Renal cortical epithelial cell (primary cell): ENCODE results near the gene EPHA6. TPM values are rescaled to one million over a fixed set of nuclear protein-coding genes. Genes with fewer than 3 reads are reported as not detected.

Experiments
- DNase-seq: peaks from one replicate; pipeline ENCODE4 v3.0.0-alpha.2; 2011; ENCODE audit warnings: low read depth
- total RNA-seq: library from RNA; depleted of rRNA; stranded (reverse); fragments of >200 nt; gene quantifications from 2 replicates; pipeline ENCODE4 v1.2.3, GENCODE V29; 2014

EPHA6 gene
- total RNA-seq, 1 donor from 2014 or later = 0.30 TPM

DNA sequence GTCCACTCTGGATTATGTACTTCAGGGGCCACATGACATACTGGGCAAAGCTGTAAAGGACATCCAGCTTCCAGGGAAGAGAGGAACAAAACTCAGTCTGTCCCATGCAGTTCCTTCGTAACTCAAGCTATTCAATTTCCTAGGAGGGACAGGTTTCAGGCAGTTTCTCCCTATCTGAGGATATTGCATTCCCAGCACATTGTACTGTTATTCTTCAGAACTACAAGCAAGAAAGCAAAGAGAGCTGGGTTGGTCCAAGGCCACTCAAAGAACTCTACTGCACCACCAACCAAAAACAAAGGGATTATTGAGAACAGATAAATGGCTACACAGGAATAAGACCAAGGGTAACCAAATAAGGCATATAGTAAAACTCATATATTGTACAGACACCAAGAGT lies 832.5 kb downstream of the EPHA6 start:
- no peak for DNase-seq

GRCh38 chr3:97647441-97647982 lies 833.1 kb downstream of the EPHA6 start:
- DNase-seq = no peak

DNA sequence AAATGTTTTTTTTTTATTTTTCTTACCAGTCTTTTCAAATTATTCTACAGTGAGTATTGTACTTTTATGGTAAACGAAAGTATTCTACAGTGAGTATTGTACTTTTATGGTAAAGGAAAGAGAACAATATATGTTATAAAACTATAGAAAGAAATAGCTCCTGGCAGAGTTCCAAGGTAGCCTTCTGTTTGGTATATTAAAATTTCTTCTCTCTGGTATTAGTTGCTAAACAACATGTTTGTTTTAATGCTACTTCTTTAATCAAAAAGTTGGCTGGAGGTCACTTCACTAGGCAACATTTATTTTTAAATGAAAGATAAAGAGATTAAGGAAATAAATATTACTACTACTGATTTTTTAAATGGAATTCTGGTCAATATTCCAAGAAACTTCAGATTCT lies 841.6 kb downstream of the EPHA6 start:
- no peak for DNase-seq

- DNase-seq = no peak
These were observed 842.2 kb downstream of the EPHA6 start for GRCh38 chr3:97656638-97657037.

DNA sequence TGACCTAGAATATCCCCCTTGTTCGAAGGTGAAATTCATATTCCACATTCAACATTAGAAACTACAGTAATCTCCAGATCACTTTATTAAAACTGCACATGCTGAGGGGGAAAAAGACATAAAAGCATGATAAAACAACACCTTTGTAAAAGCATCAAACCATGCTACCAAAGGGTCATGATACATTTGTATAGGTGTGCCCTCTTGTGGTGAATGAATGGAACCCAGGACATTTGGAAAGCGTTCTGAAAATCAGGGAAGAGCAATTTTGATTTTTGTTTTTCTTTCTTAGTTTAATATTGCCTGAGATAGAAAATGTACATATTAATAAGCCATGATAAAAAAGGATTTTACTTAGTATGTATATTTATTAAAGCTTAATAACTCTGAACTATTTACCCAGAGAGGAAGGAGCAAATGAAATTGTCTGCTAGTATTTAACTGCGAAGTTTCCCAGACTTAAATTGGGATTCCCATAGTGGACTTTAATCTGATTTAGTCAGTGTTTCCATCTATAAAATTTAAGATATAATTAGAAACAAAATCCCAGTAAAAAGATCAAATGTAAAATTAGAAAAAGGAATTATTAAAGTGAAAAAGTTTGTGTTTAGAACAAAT lies 844.4 kb downstream of the EPHA6 start:
- DNase-seq = peak; percentile 52

DNA sequence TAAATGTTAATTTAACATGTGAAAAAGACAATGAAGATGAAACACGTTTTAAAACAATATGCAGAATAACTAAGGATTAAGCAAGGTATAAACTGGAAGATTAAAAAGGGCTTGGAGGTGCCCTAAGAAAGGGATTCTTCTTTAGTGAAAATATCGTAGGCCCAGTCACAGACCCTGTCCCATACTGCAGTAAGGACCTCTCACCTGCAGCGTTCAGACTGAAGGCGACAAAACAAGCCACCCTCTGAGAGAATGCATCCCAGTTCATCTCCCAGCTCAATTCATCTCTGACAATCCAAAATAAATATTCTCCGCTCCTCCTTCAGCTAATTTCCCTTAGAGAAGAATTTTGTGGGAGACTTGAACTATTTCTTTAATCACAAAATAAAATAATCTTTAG lies 847.9 kb downstream of the EPHA6 start:
- DNase-seq = no peak

DNA sequence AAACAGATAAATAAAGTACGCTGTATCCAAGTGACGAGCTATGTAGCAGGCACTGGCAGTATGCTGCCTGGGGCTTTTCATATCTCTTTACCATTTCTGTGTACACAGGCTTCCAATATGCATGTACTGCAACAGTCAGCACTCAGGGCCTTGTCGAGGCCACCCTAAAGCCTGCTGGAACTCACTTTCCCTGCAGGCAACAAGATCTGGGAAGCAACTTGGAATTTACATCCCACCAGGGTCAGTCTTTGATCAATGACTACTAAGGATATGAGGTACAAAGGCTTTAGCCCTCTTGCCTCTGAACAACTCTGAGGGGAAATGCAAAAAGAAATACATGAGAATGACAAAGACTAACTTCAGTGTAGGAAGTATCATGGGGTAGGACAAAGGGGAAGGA lies 848.4 kb downstream of the EPHA6 start:
- DNase-seq = no peak

- DNase-seq = no peak
These were observed 851.5 kb downstream of the EPHA6 start for GRCh38 chr3:97665896-97666295.

GRCh38 chr3:97670952-97671351 lies 856.6 kb downstream of the EPHA6 start:
- no peak for DNase-seq

DNA sequence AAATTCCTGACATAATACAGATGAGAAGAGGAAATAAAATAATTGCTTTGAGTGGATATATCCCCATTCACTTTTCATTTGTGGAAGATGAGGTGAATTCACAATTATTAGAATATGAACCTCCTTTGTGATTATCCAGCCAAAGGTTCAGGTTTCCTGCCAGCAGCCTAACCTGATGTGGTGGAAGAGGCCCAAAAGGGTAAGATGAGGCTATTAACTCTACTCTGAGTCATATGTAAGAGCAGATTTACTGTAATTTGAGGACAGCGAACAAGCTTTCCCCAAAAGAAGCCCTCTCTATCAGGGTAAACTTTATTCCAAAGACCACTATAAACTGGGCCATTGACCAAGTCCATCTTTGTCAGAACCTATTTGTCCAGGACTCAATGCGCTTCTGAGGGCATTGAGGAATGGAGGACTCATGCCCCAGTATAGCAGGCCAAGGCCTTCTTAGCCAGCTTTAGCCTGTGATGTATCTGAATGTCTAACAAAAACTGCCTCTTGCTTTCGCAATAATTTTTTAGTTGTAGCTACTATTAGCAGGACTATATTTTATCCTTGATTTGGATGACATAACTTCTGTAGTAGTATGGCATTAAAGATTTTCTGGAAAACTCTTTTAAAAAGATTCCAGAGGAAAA lies 859.1 kb downstream of the EPHA6 start:
- DNase-seq = no peak

DNA sequence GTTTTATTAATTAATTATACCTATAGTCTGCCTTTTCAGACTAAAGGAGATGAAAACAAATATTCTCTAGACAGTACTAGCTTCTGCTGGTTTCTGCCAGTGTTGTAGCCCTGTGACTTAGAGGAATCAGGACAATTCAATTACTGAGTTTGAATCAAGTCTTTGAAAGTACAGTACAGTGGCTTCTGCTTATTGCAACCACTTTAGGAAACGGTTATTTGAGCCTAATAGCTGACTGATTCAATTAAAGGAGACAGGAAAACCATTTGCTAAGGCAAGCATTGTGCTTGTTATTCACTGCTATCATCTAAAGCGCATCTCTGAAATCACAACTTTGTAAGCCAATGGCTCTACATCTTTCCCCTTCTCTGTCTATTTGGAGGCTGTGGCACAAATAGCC lies 860.1 kb downstream of the EPHA6 start:
- no peak for DNase-seq

DNA sequence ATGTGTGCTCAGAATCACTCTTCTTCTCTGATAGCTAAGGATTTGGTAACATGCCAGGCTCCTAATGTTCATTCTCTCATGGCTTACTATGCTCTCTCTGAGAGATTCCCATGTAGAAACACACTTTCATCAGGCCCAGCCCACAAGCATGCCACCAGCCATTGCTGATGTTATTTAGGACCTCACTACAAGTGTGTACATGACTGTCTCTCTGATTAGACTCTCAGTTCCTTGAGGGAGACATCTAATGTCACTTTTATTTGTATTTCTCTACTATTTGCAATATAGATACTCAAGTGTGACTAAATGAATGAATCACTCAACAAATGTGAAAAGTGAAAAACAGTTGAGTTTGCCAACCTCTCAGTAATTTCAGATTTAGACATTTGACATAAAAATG lies 865.8 kb downstream of the EPHA6 start:
- DNase-seq = no peak

DNA sequence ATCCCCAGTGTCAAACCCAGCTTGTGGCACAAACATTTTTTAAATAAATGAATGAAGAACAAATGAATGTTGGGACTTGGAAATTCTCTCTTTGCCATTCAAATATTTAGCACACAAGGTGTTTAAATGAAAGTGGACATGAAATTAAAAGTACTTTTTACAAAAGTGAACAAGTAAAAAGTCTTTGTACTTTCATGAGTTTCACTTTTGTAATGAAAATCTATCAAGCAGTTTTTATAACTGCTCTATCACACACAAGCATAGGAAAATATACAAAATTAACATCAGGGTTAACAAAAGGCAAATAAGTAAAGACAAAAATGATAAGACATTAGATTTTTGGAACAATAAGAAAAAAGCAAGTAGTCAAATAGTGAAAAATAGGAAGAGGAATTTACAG lies 866.3 kb downstream of the EPHA6 start:
- no peak for DNase-seq

DNA sequence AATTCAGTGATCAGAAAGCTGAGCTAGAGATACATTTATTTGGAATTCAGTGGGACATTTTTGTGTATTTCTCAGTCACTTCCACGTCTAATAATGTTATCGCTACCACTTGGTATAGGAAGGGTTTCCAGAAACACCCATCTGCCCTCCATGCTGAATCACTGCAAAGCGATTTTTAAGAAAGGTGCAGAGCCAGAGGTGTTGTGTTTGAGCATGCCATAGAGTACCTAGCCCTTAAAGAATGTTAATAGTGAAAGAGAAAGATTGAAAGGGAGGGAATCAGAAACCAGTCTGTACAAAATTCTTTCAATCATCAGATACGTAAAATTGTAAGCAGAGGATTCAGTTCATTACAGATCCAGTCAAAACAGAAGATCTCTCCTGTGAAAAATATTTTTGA lies 870.1 kb downstream of the EPHA6 start:
- no peak for DNase-seq

- DNase-seq = no peak
These were observed 871.9 kb downstream of the EPHA6 start for GRCh38 chr3:97686258-97686657.

GRCh38 chr3:97687734-97688133 lies 873.3 kb downstream of the EPHA6 start:
- peak; percentile 75 for DNase-seq

- DNase-seq = no peak
These were observed 874.7 kb downstream of the EPHA6 start for GRCh38 chr3:97689111-97689510.

DNA sequence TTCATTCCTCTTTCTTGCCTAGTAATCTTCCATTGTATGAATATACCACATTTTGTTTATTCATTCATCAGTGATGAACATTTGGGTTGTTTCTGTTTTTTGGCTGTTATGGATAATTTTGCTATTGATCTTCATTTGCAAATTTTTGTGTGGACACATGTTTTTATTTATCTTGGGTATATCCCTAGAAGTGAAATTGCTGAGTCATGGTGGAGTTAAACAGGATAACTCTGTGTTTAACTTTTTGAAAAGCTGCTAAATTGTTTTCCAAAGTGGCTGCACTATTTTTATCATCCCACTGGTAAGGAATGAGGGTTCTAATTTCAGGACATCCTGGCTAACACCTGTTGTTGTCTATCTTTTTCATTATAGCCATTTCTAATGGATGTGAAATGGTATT lies 875.6 kb downstream of the EPHA6 start:
- DNase-seq = no peak

DNA sequence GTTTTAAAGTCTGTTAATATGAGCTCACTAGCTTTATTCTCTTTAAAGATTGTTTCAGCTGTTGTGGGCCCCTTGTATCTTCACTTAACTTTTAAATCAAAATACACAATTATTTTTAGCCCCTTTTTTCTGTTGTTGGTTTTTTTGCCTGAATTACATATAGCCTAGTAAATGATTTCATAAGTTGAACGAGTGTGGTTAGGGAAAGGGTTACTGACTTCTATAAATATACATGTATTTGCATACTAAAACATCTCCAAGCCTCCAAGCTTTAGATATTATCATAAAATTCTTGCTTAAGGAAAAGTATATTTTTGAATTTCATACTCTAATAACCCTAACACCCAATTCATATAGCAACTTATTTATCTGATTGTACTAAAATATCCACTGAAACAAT lies 877.0 kb downstream of the EPHA6 start:
- DNase-seq = no peak

DNA sequence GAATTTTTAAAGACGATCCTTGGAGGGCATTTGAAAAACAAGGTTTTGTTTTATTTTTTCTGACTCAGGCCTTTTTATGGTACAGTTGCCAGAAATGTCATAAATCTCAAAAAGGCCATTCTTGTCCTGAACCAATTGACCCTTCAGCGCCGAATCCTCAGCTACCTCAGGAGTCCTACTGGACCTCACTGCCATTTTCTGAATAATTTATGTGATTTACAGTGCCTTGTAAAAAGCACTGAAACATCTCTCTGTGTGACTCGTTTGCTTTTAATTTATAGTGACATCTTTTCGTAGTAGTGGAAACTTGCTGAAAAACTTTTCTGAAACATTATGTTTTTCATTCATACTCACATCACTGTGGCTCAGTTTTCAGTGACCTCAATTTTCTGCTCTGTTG lies 878.0 kb downstream of the EPHA6 start:
- no peak for DNase-seq

DNA sequence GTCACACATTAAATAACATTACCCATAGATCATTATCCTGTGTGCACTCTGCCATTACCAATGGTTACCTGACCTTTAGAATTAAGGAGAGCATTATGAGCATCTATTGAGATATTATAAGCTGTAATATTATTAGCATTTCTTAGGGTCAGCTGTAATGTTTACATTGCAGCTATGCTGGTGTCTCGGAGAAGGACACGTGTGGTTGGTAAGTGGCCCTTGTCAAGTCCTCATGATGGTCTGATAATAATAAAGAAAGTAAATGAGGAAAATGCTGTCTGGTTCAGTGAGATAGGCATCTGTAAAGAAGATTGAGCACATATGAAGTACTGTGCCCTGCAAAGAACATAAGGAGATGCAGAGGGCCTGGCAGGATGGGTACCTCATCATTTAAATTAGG lies 878.4 kb downstream of the EPHA6 start:
- no peak for DNase-seq

DNA sequence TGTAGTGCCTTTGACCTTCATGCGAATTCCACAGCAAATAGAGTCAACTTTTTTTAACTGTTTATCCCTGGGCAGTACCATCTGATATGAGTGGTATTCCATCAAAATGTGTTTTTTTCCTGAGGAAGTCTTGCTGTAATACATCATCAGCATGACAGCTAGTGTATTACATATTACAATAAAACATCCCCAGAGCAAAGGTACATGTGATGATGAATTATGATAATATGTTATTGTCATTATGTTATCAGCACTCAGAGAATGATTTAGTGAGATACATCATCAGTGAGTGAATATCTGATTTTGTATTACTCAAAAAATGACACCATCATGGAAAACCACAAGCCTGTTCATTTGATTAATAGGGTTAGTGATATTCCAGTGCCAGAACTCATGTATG lies 880.5 kb downstream of the EPHA6 start:
- no peak for DNase-seq

DNA sequence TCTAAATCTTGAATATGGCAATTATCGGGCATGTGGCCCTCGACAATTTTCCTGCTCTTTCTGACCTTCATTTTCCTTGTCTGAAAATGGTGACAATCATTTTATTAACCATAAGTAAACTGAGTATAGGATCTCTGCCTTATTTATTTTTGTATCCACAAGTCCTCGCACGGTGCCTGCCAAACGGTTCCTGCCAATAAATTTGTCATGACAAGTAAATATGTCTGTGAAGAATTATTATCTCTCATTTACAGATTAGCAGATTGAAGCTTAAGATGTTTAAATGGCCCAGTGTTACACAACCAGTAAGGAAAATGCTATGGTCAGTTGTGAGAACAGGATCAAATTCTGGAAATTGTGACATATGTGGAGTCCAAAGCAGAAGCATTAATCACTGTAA lies 884.3 kb downstream of the EPHA6 start:
- no peak for DNase-seq

- no peak for DNase-seq
These were observed 885.5 kb downstream of the EPHA6 start for GRCh38 chr3:97699889-97700288.
